ENCODE results near the gene PRKAR1B. TPM values are rescaled to one million over a fixed set of nuclear protein-coding genes. Genes with fewer than 3 reads are reported as not detected.

PRKAR1B gene
- total RNA-seq, 1 experiment from 2014 or later, result 27.2 TPM

- H3K27ac ChIP-seq (ENCODE audit: low read depth, low read length, poor library complexity, severe bottlenecking), result no peak overlapping the region
- H3K9me3 ChIP-seq (ENCODE audit: low read depth, low read length, poor library complexity, severe bottlenecking), result no peaks in the 10 kb centered on the region
- no peak overlapping the region for H3K4me3 ChIP-seq (ENCODE audit: low read depth, low read length, poor library complexity, severe bottlenecking)
- intact Hi-C loops (cut with micrococcal nuclease; ENCODE audit: unreplicated experiment), result no loop called here
- ChIA-PET POLR2A (ENCODE audit: low non-redundant PET) (no interaction called here), CTCF (no interaction called here)
- H3K4me1 ChIP-seq (ENCODE audit: insufficient read depth, low read length, poor library complexity, severe bottlenecking), result no peaks in the 10 kb centered on the region
- no peak for DNase-seq (ENCODE audit: low spot score)
- H3K36me3 ChIP-seq (ENCODE audit: insufficient read depth, low read length, poor library complexity, severe bottlenecking), result no peaks in the 10 kb centered on the region
- TF ChIP-seq EZH2 (IDR thresholded peaks at IDR 0.05; ENCODE audit: borderline replicate concordance, low read depth, low read length, poor library complexity, severe bottlenecking) (no peak), CTCF (conservative IDR thresholded peaks at IDR 0.05; ENCODE audit: low read depth, low read length) (no peak)
- BruUV-seq (replicated peaks), result no TSS peak
- H3K27me3 ChIP-seq (replicated peaks; ENCODE audit: insufficient read depth, low read depth, low read length, poor library complexity), result no peaks in the 10 kb centered on the region
Measured at GRCh38 chr7:668139-668931, 58.7 kb downstream of the PRKAR1B start.

GRCh38 chr7:666454-667292 lies 60.4 kb downstream of the PRKAR1B start:
- Histone ChIP-seq H3K27me3 (replicated peaks; ENCODE audit: insufficient read depth, low read depth, low read length, poor library complexity) (no peaks in the 10 kb centered on the region), H3K9me3 (ENCODE audit: low read depth, low read length, poor library complexity, severe bottlenecking) (no peaks in the 10 kb centered on the region), H3K4me1 (ENCODE audit: insufficient read depth, low read length, poor library complexity, severe bottlenecking) (no peaks in the 10 kb centered on the region), H3K36me3 (ENCODE audit: insufficient read depth, low read length, poor library complexity, severe bottlenecking) (no peaks in the 10 kb centered on the region), H3K27ac (ENCODE audit: low read depth, low read length, poor library complexity, severe bottlenecking) (no peak overlapping the region), H3K4me3 (ENCODE audit: low read depth, low read length, poor library complexity, severe bottlenecking) (no peak overlapping the region)
- POLR2A ChIA-PET (ENCODE audit: low non-redundant PET), result no interaction called here
- TF ChIP-seq CTCF (conservative IDR thresholded peaks at IDR 0.05; ENCODE audit: low read depth, low read length) (no peak), EZH2 (IDR thresholded peaks at IDR 0.05; ENCODE audit: borderline replicate concordance, low read depth, low read length, poor library complexity, severe bottlenecking) (no peak)
- no TSS peak for BruUV-seq (replicated peaks)
- DNase-seq (ENCODE audit: low spot score), result no peak
- CTCF ChIA-PET, result no interaction called here
- intact Hi-C loops (cut with micrococcal nuclease; ENCODE audit: unreplicated experiment), result no loop called here

- DNase-seq (ENCODE audit: low spot score), result no peak
- Histone ChIP-seq H3K27me3 (replicated peaks; ENCODE audit: insufficient read depth, low read depth, low read length, poor library complexity) (no peaks in the 10 kb centered on the region), H3K27ac (ENCODE audit: low read depth, low read length, poor library complexity, severe bottlenecking) (no peak overlapping the region), H3K4me3 (ENCODE audit: low read depth, low read length, poor library complexity, severe bottlenecking) (no peak overlapping the region), H3K4me1 (ENCODE audit: insufficient read depth, low read length, poor library complexity, severe bottlenecking) (no peaks in the 10 kb centered on the region), H3K9me3 (ENCODE audit: low read depth, low read length, poor library complexity, severe bottlenecking) (no peaks in the 10 kb centered on the region), H3K36me3 (ENCODE audit: insufficient read depth, low read length, poor library complexity, severe bottlenecking) (no peaks in the 10 kb centered on the region)
- ChIA-PET CTCF (no interaction called here), POLR2A (ENCODE audit: low non-redundant PET) (no interaction called here)
- TF ChIP-seq CTCF (conservative IDR thresholded peaks at IDR 0.05; ENCODE audit: low read depth, low read length) (no peak), EZH2 (IDR thresholded peaks at IDR 0.05; ENCODE audit: borderline replicate concordance, low read depth, low read length, poor library complexity, severe bottlenecking) (no peak)
- no TSS peak for BruUV-seq (replicated peaks)
- intact Hi-C loops (cut with micrococcal nuclease; ENCODE audit: unreplicated experiment), result no loop called here
Measured at GRCh38 chr7:665736-666453, 61.2 kb downstream of the PRKAR1B start.

All from A673 (cell line).